IMR-90 (cell line): ENCODE results near the gene EGLN1. TPM values are rescaled to one million over a fixed set of nuclear protein-coding genes. Genes with fewer than 3 reads are reported as not detected.

ENCODE experiments used
- ATAC-seq: fragments of 200-7000 bp; cut with Tn5 transposase; 2 replicates; pipeline ENCODE4 v1.9.1; 2020; ENCODE audit warnings: low read depth, mild to moderate bottlenecking, moderate library complexity
- BruUV-seq: library from RNA; stranded (reverse); fragments of 400-500 nt; replicated peaks from 2 replicates; lab custom pipeline; 2021; lab: Mats Ljungman, UMichigan
- CTCF ChIA-PET: fragments of 300-600 bp; formaldehyde crosslinking; extraction: SDS; loops from one replicate; lab custom pipeline; 2021; ENCODE audit warnings: antibody characterized with exemption; lab: Yijun Ruan, JAX
- POLR2A ChIA-PET: fragments of 300-600 bp; sonication (Branson Sonifier 250); formaldehyde crosslinking; loops from one replicate; lab custom pipeline; 2022; ENCODE audit warnings: antibody characterized with exemption; ENCODE audit not compliant: unreplicated experiment; lab: Charles Lee
- DNase-seq: peaks from one replicate; pipeline ENCODE4 v3.0.0; 2013
- H2AFZ ChIP-seq: replicated peaks from 2 replicates; pipeline ENCODE3; 2013; ENCODE audit warnings: low read length, mild to moderate bottlenecking; ENCODE audit not compliant: poor library complexity
- H2AK5ac ChIP-seq: 2 replicates; pipeline ENCODE4 v1.6.1; 2013; ENCODE audit warnings: low read depth, low read length, inconsistent platforms
- H2AK9ac ChIP-seq: replicated peaks from 2 replicates; pipeline ENCODE3; 2013; ENCODE audit warnings: mild to moderate bottlenecking, low read depth, low read length, moderate library complexity; ENCODE audit not compliant: poor library complexity
- H2BK120ac ChIP-seq: 2 replicates; pipeline ENCODE4 v1.6.1; 2013; ENCODE audit warnings: low read depth, low read length, inconsistent platforms
- H2BK15ac ChIP-seq: 3 replicates; pipeline ENCODE4 v1.6.1; 2013; ENCODE audit warnings: low read depth, low read length, inconsistent platforms
- H2BK20ac ChIP-seq: 2 replicates; pipeline ENCODE4 v1.6.1; 2013; ENCODE audit warnings: low read depth, mild to moderate bottlenecking, inconsistent platforms, low read length, moderate library complexity
- H2BK5ac ChIP-seq: 2 replicates; pipeline ENCODE4 v1.6.1; 2013; ENCODE audit warnings: mild to moderate bottlenecking, low read depth, low read length, inconsistent platforms; ENCODE audit not compliant: poor library complexity, severe bottlenecking
- H3K14ac ChIP-seq: replicated peaks from 2 replicates; pipeline ENCODE4 v1.6.1; 2013; ENCODE audit warnings: low read depth, low read length, inconsistent platforms
- H3K18ac ChIP-seq: 2 replicates; pipeline ENCODE4 v1.6.1; 2013; ENCODE audit warnings: low read depth, low read length, control low read depth
- H3K23ac ChIP-seq: 2 replicates; pipeline ENCODE4 v1.6.1; 2013; ENCODE audit warnings: low read depth, low read length, inconsistent platforms
- H3K27ac ChIP-seq: 2 replicates; pipeline ENCODE4 v1.5.1; 2013; ENCODE audit warnings: mild to moderate bottlenecking, control low read depth, low read length; ENCODE audit not compliant: insufficient read depth
- H3K27me3 ChIP-seq: 2 replicates; pipeline ENCODE4 v1.6.1; 2013; ENCODE audit warnings: low read length; ENCODE audit not compliant: control insufficient read depth, insufficient read depth
- H3K36me3 ChIP-seq: 2 replicates; pipeline ENCODE4 v1.6.1; 2013; ENCODE audit warnings: low read length, mixed read lengths; ENCODE audit not compliant: control insufficient read depth, insufficient read depth
- H3K4ac ChIP-seq: 2 replicates; pipeline ENCODE4 v1.6.1; 2013; ENCODE audit warnings: low read depth, low read length, inconsistent platforms
- H3K4me1 ChIP-seq: 2 replicates; pipeline ENCODE4 v1.6.1; 2013; ENCODE audit warnings: low read length, mixed read lengths; ENCODE audit not compliant: control insufficient read depth, insufficient read depth
- H3K4me2 ChIP-seq: 2 replicates; pipeline ENCODE4 v1.6.1; 2013; ENCODE audit warnings: low read depth, mild to moderate bottlenecking, control low read depth, low read length, moderate library complexity
- H3K4me3 ChIP-seq: 2 replicates; pipeline ENCODE4 v1.5.1; 2013; ENCODE audit warnings: low read depth, mild to moderate bottlenecking, control low read depth, low read length, moderate library complexity; ENCODE audit not compliant: insufficient read depth
- H3K56ac ChIP-seq: 2 replicates; pipeline ENCODE4 v1.6.1; 2013; ENCODE audit warnings: low read length, inconsistent platforms; ENCODE audit not compliant: insufficient read depth; ENCODE audit errors: extremely low read depth
- H3K79me1 ChIP-seq, 2 experiments: 2 replicates each; pipeline ENCODE4 v1.6.1; 2013; ENCODE audit warnings: low read length in 2 of 2, inconsistent platforms in 1 of 2, low read depth in 1 of 2
- H3K9ac ChIP-seq: 2 replicates; pipeline ENCODE4 v1.6.1; 2013; ENCODE audit warnings: low read depth, low read length, control low read depth
- H3K9me1 ChIP-seq: 2 replicates; pipeline ENCODE4 v1.6.1; 2013; ENCODE audit warnings: low read length, inconsistent platforms; ENCODE audit not compliant: insufficient read depth
- H3K9me3 ChIP-seq: 2 replicates; pipeline ENCODE4 v1.6.1; 2013; ENCODE audit warnings: low read length; ENCODE audit not compliant: control insufficient read depth, insufficient read depth
- H4K20me1 ChIP-seq: 2 replicates; pipeline ENCODE4 v1.6.1; 2013; ENCODE audit warnings: low read length, inconsistent platforms; ENCODE audit not compliant: insufficient read depth
- H4K5ac ChIP-seq: 2 replicates; pipeline ENCODE4 v1.6.1; 2013; ENCODE audit warnings: mild to moderate bottlenecking, low read depth, low read length, control low read depth
- H4K8ac ChIP-seq, 2 experiments: 2 replicates each; pipeline ENCODE4 v1.6.1; 2013; ENCODE audit warnings: low read depth in 2 of 2, low read length in 2 of 2, control low read depth in 1 of 2, inconsistent platforms in 1 of 2
- H4K91ac ChIP-seq: 2 replicates; pipeline ENCODE4 v1.6.1; 2013; ENCODE audit warnings: low read depth, low read length, inconsistent platforms; ENCODE audit not compliant: insufficient read depth
- MXI1 ChIP-seq: IDR thresholded peaks from 2 replicates; pipeline ENCODE4 v1.6.1; 2012; ENCODE audit warnings: low read depth, mild to moderate bottlenecking, low read length, moderate library complexity, borderline replicate concordance
- POLR2A ChIP-seq: IDR thresholded peaks from 2 replicates; pipeline ENCODE4 v1.6.1; 2012; ENCODE audit warnings: mild to moderate bottlenecking, low read depth, low read length
- WGBS, 2 experiments: methylation state at CpG; one replicate each; pipeline versions ENCODE4 v1.1.5 to v1.1.7; 2013; ENCODE audit warnings: missing lambda C conversion rate in 2 of 2; ENCODE audit not compliant: insufficient read length in 1 of 2; ENCODE audit errors: extremely low coverage in 2 of 2; 5-methylcytosine and 5-hydroxymethylcytosine counted together
- dilution Hi-C: fragments of 300-500 bp; cut with HindIII; formaldehyde crosslinking; loops from one replicate; pipeline ENCODE4 v1.14.3; 2018; ENCODE audit warnings: low sequenced_read_pairs; ENCODE audit not compliant: unreplicated experiment
- in situ Hi-C: fragments of 300-500 bp; cut with MboI; formaldehyde crosslinking; loops from 3 replicates; pipeline ENCODE4 v1.14.3; 2019; ENCODE audit warnings: low sequenced_read_pairs, inconsistent platforms, mixed read lengths
- intact Hi-C: fragments of 100-400 bp; cut with micrococcal nuclease; formaldehyde crosslinking; loops from 2 replicates; pipeline ENCODE4 v1.10.0; 2022
- polyA plus RNA-seq, 3 experiments: library from polyadenylated mRNA; depleted of rRNA; stranded (reverse); fragments of >200 nt; gene quantifications; 2 replicates each; pipeline ENCODE4 v1.2.3, GENCODE V29; 2012; ENCODE audit warnings: low replicate concordance in 1 of 3
- total RNA-seq: library from RNA; depleted of rRNA; stranded (reverse); fragments of >200 nt; gene quantifications from 2 replicates; pipeline ENCODE4 v1.2.3, GENCODE V29; 2012
- TF ChIP-seq, protein P1 (sequence below): conservative IDR thresholded peaks from 2 replicates; pipeline ENCODE4 v1.5.1; 2012; ENCODE audit warnings: mild to moderate bottlenecking, low read depth, low read length, improper control_type of control experiment
- TF ChIP-seq, protein P2 (sequence below): fragments of 150-350 bp; IDR thresholded peaks from 2 replicates; pipeline ENCODE4 v1.6.1; 2017; ENCODE audit warnings: mild to moderate bottlenecking, antibody characterized with exemption, low read length, low read depth

EGLN1 gene
- total and polyA plus RNA-seq, 2 of the 4 experiments (the other 2 are of a cell fraction), result 25.7 to 26.9 TPM

DNA sequence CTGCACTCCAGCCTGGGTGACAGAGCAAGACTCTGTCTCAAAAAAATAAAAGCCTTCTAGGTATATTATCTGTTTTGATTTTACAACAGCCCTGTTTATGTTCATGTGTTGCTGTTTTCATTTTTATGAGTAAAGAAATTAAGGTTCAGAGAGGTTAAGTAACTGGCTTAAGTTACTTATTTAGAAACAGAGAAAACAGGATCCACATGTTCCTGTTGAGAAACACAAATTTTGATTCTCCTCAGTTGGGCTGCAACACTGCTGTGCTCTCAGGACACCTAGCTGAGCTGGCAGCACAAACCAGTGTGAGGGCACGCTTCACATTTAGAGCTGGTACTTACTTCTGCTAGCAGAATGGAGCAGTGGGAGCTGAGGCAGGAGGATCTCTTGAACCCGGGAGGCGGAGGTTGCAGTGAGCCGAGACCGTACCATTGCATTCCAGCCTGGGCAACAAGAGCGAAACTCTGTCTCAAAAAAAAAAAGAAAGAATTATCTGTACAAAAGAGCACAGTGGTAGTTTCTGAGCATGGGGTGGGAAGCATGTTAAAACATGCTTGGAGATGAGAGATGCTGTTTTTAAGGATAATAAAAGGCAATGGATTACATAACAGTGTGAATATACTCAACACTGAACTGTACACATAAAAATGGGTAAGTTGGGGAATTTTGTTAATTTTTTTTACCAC lies 81.6 kb downstream of the EGLN1 start:
- in situ Hi-C loops, result no loop called here
- H3K9ac ChIP-seq, result no peak overlapping the region

More for the DNA sequence above, 81.6 kb downstream of the EGLN1 start:
- no TSS peak for BruUV-seq
- Histone ChIP-seq H3K36me3 (peaks cover 6% of the 10 kb centered on the region), H2BK15ac (no peak overlapping the region), H3K4me1 (peaks cover 7% of the 10 kb centered on the region), H3K4me3 (no peak overlapping the region), H3K4ac (no peak overlapping the region), H2AK5ac (no peak overlapping the region), H2AK9ac (no peak overlapping the region), H2BK120ac (no peak overlapping the region), H2BK20ac (no peak overlapping the region), H3K18ac (no peak overlapping the region), H3K56ac (no peak overlapping the region), H4K8ac (no peak overlapping the region), H3K14ac (no peak overlapping the region), H4K91ac (no peak overlapping the region), H2AFZ (no peak overlapping the region), H3K9me1 (peaks cover 6% of the 10 kb centered on the region; the same call in 1 of the 2 replicates), H3K23ac (no peak overlapping the region), H4K5ac (no peak overlapping the region), H3K79me1 (peaks cover 9 to 38% of the 10 kb centered on the region in 2 experiments; a peak in 3 of 4 replicates), H3K4me2 (no peak overlapping the region), H3K27ac (no peak overlapping the region), H3K27me3 (no peaks in the 10 kb centered on the region), H4K20me1 (peaks cover 22% of the 10 kb centered on the region), H2BK5ac (no peak overlapping the region), H3K9me3 (no peaks in the 10 kb centered on the region)
- DNase-seq, result no peak
- dilution Hi-C loops, result no loop called here
- CTCF ChIA-PET, result no interaction called here
- WGBS, 2 experiments, result 86% methylated on average over 1 of the region's 6 CpGs; no CpG with 5 or more reads in 1 of the 2 experiments
- TF ChIP-seq, protein P1, sequence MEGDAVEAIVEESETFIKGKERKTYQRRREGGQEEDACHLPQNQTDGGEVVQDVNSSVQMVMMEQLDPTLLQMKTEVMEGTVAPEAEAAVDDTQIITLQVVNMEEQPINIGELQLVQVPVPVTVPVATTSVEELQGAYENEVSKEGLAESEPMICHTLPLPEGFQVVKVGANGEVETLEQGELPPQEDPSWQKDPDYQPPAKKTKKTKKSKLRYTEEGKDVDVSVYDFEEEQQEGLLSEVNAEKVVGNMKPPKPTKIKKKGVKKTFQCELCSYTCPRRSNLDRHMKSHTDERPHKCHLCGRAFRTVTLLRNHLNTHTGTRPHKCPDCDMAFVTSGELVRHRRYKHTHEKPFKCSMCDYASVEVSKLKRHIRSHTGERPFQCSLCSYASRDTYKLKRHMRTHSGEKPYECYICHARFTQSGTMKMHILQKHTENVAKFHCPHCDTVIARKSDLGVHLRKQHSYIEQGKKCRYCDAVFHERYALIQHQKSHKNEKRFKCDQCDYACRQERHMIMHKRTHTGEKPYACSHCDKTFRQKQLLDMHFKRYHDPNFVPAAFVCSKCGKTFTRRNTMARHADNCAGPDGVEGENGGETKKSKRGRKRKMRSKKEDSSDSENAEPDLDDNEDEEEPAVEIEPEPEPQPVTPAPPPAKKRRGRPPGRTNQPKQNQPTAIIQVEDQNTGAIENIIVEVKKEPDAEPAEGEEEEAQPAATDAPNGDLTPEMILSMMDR, result no peak
- TF ChIP-seq, protein P2, sequence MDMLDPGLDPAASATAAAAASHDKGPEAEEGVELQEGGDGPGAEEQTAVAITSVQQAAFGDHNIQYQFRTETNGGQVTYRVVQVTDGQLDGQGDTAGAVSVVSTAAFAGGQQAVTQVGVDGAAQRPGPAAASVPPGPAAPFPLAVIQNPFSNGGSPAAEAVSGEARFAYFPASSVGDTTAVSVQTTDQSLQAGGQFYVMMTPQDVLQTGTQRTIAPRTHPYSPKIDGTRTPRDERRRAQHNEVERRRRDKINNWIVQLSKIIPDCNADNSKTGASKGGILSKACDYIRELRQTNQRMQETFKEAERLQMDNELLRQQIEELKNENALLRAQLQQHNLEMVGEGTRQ, result no peak
- TF ChIP-seq MXI1 (no peak), POLR2A (no peak)
- no peak for ATAC-seq
- POLR2A ChIA-PET, result no interaction called here
- intact Hi-C loops, result no loop called here
